ENCODE measurements around the gene MND1. TPM values are rescaled to one million over a fixed set of nuclear protein-coding genes. Genes with fewer than 3 reads are reported as not detected.

Gene MND1
- 0.40 and 2.8 TPM in 2 replicates for total RNA-seq

DNA sequence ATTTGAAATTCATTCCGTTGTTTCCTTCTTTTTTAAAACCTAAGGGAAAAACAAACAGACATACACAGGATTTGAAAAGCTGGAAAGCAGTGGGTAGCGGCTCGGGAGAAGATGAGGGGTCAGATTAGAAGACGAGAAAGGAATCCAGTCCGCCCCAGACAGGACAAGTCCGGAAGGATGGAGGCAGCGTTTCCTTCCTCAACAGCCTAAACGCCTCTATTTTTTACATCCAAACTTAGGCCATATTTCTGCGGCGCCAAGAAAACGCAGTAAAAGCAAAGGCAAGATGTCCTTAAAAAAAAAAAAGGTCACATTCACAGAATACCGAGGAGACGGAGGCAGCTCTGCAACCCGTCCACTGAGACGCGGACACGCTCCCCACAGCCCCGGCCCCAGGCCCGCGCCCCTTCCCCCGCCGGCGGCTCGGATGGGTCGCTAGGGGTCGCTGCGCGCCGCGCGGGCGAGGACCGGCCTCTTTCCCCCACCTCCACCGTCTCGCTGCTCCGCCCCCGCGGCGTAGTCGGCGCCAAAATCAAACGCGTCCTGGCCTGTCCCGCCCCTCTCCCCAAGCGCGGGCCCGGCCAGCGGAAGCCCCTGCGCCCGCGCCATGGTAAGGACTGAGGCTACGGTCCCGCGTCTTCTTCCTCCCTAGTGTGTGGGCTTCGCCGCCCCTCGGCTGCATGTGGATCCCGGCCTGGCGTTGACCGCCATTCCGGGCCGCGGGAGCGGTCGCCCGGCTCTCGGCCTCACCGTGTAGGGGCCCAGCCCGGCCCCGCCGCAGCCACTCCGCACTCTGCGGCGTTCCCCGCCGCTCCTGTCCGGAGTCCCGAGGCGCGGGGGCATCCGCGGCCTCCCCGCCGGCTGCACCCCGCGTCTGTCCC lies at the start of gene MND1:
Gene MND1 (plus strand): TSS at position 558 of the 881 bp plus-strand sequence. CDS start 50 bp downstream, at position 608.
- peak; percentile 74 to 86 for DNase-seq (ENCODE audit: low read depth in 2 of 2)

- DNase-seq (ENCODE audit: low read depth in 2 of 2) = no peak
Measured at GRCh38 chr4:153295131-153295755, 49.2 kb upstream of the MND1 start.

- no peak for DNase-seq (ENCODE audit: low read depth in 2 of 2)
Measured at GRCh38 chr4:153296040-153296823, 48.3 kb upstream of the MND1 start.

DNA sequence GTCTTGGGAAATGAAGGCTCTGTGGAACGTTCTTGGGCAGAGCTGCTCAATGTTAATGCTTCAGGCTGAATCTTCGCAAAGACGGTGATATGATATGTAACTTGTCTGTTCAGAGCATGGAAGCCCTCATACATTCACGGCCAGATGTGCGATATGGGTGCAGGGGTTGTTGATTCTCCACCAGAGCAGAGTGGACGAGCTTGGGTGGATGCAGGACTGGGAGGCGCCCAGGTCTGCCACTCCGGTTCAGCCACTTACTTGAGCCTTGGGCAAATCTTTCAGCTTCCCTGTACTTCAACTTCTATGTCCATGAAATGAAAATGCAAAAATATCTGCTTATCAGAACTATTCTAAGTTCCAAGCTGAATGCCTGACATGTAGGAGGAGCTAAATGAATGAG lies 47.4 kb upstream of the MND1 start:
- no peak for DNase-seq (ENCODE audit: low read depth in 2 of 2)

DNA sequence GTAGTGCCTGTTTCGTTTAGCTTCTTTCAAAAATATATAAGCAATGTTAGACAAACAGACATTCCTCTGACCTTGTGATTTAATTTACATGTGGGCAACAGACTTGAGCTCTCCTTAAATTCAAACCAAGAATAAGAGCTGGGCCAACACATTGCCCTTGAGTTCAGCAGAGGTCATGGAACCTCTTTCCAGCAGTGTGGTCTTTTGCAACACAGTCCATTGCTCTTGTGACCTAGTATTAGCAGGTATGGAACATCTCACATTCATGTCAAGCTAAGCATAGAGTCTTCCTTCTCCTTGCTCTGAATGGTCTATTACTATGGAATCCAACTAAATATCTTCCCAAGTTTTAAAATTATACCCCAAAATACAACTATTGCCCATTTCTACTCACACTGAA lies 33.7 kb upstream of the MND1 start:
- DNase-seq (ENCODE audit: low read depth in 2 of 2) = no peak

GRCh38 chr4:153314915-153315314 lies 29.6 kb upstream of the MND1 start:
- no peak for DNase-seq (ENCODE audit: low read depth in 2 of 2)

GRCh38 chr4:153318696-153319320 lies 25.7 kb upstream of the MND1 start:
- peak; percentile 61 to 72 for DNase-seq (ENCODE audit: low read depth in 2 of 2)

DNA sequence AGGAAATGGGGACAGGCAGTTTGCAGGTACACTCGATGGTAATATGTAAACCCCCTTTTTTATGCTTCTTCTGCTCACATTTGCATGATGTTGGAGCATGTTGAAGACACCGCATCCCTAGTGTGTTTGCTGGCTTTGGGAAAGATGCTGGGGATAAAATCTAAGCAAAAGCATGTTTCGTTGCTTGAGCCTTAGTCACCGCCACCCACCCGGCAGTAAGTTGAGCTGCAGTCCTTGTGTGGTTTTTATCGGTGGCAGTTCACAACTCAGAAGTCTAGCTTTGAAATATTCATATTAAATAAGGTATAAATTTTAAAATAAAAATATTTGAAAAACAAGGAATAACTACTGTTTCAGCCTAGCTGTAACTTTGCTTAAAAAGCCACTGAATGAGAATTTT lies 21.7 kb upstream of the MND1 start:
- DNase-seq (ENCODE audit: low read depth in 2 of 2) = no peak

DNA sequence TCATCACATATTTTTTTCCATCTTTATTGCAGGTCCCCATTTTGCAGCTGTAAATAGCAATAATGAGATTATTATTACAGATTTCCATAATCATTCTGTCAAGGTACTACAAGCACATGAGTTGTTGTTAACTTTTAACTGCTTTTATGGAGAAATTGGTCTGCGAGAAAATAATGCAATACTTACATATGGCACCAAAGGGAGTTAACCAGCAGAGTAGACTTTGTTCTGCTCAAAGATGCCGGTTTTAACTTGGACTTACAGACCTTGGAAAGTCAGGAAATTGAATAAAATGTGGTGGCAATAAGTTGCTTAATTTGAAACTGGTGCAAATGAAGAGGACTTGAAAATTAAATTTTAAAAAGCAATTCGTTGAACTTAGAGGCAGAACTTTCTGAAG lies 20.4 kb upstream of the MND1 start:
- DNase-seq (ENCODE audit: low read depth in 2 of 2) = no peak

- peak in 1 of 2 donors; percentile 45 for DNase-seq (ENCODE audit: low read depth in 2 of 2)
Measured at GRCh38 chr4:153325558-153325957, 18.9 kb upstream of the MND1 start.

DNA sequence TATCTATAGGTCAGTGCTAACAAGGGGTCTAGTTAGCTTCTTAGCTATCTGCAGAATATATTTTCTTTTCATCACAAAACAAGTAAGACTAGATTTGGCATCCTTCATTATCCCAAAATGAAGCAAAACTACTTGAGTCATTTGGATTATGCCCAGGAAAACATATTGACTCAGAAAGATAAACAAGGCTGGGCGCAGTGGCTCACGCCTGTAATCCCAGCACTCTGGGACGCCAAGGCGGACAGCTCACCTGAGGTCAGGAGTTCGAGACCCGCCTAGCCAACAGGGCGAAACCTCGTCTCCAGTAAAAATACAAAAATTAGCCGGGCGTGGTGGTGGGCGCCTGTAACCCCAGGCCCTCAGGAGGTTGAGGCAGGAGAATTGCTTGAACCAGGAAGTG lies 18.0 kb upstream of the MND1 start:
- peak in 1 of 2 donors; percentile 48 for DNase-seq (ENCODE audit: low read depth in 2 of 2)

DNA sequence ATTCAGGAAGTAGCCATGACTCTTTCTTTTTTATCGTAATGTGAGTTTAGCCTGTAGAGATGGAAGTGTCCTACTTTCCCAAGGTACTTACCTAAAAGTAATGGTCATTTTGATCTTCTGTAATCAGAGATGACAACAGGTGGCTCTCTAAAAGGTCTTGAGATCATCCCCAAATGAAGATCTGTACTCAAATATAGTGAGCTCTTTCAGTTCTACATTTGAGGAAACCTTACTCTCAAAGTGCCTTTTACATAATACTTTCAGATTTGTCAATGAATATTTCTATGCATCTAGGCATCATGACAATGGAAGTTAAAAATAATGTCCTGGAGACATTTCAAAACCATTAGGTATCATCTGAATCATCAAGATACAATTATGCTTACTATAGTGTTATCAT lies 17.2 kb upstream of the MND1 start:
- no peak for DNase-seq (ENCODE audit: low read depth in 2 of 2)

DNA sequence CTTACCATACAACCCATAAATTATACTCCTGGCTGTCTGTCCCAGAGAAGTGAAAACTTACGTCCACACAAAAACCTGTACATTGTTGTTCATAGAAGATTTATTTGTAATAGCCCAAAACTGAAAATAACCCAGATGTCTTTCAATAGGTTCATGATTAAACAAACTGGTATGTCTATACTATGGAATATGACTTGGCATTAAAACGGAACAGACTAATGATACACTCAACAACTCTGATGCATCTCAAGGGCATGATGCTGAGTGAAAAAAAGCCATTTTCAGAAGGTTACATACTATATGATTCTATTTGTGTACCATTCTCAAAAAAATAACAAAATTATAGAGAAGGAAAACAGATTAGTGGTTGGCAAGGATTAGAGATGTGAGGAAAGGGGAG lies 11.6 kb upstream of the MND1 start:
- no peak for DNase-seq (ENCODE audit: low read depth in 2 of 2)

DNA sequence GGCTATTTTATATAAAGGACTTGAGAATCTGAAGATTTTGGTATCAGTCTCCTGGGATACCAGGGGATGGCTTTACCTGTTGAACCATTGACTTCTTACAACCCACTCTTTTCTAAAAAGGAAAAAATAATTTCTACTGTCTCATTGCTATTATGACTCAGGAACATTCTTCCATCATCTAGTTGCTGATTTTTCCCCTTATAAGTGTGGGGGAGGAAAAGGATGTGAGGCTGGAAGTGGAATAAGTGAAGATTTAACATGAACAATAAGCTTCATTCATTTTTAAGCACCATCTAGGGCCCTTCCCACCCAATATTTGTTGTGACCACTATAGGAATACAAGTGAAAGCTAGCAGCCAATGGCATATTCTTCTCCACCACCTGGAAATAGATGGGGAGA lies 10.6 kb upstream of the MND1 start:
- no peak for DNase-seq (ENCODE audit: low read depth in 2 of 2)

DNA sequence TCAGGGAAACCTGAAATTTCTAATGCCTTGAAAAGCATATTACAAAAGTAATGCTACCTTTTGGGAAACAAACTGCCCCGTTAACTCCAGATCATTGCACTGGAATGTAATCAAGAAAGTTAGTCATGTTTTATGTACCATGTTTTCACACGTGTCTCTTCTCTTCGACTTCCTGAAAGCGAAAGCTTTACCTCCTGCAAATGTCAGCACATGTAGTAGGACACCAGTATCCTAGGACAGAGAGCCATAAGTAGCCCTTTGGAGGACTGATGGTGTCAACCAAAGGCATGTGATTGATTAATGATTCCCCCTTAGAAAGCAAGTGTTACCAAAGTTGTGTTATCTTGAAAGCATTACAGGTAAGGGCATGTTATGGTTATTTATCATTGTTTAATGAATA lies 8.8 kb upstream of the MND1 start:
- peak in 1 of 2 donors; percentile 22 for DNase-seq (ENCODE audit: low read depth in 2 of 2)

- peak; percentile 34 to 90 for DNase-seq (ENCODE audit: low read depth in 2 of 2)
Measured at GRCh38 chr4:153337686-153338085, 6.8 kb upstream of the MND1 start.

DNA sequence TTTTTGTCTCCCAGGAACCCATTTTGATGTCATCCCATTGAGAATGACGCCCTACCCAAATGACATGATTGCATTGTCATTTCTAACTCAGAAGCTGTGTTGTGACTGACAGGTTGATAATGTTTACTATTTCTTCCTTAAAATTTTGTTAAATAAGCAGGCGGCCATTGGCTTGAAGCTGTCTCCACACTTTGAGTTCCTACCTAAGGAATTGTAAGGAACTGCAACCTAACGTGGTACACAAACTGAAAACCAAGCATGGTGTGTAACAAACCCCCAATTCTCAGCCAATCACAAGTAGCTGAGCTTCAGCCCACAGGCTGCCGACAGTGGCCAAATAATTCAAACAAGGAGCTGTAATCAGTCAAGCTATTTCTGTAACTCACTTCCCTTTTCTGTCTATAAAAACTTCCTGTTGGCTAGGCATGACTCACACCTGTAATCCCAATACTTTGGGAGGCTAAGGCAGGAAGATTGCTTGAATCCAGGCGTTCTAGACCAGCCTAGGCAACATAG lies 2.9 kb upstream of the MND1 start:
- peak; percentile 65 to 90 for DNase-seq (ENCODE audit: low read depth in 2 of 2)

DNA sequence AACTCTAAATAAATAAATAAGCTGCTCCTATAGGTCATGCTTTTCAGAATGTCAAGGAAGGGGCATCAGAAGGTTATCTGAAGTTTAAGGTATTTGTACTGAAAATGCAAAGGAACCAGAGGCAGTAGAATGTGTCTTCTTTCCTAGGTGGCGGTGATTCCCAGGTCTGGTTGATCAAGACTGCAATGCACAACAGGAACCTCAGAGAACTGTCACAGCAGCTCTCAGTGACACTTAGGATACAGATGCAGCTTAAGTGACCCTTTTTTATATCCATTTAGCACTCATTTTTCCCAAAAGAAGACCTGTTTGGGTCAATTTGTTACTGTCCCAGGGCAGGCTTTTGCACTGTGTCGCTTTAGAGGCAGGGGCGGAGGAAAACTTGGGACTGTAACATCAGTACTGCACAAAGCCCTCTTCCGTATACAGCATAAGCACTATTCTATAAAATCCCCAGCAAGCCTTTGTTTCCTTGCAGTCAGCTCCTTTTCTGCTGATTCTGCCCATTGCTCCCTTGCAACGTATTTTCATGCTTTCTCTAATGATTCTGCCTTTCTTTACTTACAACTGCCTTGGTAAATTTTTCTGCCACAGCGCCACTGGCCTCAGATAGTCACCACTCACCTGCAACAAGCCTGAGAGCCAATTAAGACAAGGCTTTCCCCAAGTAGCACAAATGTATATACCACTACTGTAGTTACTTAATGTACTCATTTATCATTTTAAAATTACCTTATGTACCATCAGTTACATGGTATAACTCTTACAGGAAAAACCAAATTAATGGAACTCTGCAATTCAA lies 1.5 kb upstream of the MND1 start:
- no peak for DNase-seq (ENCODE audit: low read depth in 2 of 2)

DNA sequence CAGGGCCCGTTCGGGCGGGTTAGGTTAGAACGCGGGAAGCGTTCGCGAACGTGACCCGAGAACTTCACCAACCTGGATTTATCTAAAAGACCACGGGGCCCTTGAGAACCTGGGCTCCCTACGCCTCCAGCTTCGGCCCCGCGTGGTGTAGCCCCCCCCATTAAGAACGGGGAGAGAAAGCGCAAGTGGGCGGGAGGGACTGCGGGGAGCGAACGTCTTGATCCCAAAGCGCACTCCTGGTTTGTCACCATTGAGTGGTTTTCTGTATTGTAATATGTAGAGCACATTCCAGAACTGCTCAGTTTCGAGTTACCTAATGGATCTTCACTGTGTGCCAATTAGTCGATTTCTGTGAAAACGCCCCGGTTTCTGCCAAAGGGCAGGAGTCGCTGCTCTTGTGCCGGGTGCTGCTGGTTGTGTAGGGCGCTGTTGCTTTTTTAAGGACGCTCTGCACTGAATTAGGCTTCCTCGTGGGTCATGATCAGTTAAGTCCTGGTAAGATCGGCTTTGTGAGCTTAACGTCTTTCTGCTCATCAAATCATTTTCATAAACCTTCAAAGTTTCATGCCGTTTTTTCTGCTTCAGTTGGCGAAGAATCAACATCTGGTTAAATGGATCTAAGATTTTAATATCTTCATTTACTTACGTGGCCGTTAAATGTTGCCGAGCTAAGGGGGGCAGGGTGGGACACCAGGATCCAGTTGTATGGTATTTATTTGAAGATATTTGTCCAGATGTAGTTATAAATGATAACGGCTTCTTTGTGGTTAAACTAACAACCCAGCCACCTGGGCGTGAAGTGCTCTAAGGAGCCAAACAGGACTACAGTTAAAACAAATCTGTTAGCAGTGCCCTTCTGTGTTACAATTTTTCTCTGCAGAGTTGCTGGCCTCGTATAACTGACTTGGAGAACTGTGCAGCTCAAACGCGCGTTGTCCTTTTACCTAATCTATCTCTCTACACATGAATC lies 809 bp downstream of the MND1 start:
- peak; percentile 40 to 54 for DNase-seq (ENCODE audit: low read depth in 2 of 2)
